Stomach (tissue), 9 donors: ENCODE data around the gene PRKG2. TPM values are rescaled to one million over a fixed set of nuclear protein-coding genes. Genes with fewer than 3 reads are reported as not detected.

ENCODE experiments used
- DNase-seq, 2 donors: peaks; one replicate each; pipeline versions ENCODE4 v3.0.0 to v3.0.0-alpha.2; 2013 to 2019
- H3K27ac ChIP-seq, 5 donors: fragments of 200-600 bp in 4 of 5; sonication (generic) in 4 of 5; one replicate each; pipeline ENCODE4 v1.5.1; 2013 to 2019; ENCODE audit warnings: mild to moderate bottlenecking in 1 of 5, moderate library complexity in 1 of 5
- H3K27me3 ChIP-seq, 3 donors: fragments of 200-600 bp; sonication (generic); one replicate each; pipeline ENCODE4 v1.5.1; 2017 to 2019; ENCODE audit warnings: mixed run types in 1 of 3
- H3K36me3 ChIP-seq, 4 donors: fragments of 200-600 bp; sonication (generic); 1 replicate in 3 of 4; 2 replicates in 1 of 4; pipeline ENCODE4 v1.5.1; 2016 to 2019
- H3K4me1 ChIP-seq, 4 donors: fragments of 200-600 bp; sonication (generic); one replicate each; pipeline ENCODE4 v1.5.1; 2016 to 2019
- H3K4me3 ChIP-seq, 4 donors: fragments of 200-600 bp; sonication (generic) in 3 of 4; one replicate each; pipeline ENCODE4 v1.5.1; 2016 to 2019; ENCODE audit warnings: mild to moderate bottlenecking in 1 of 4
- H3K9me3 ChIP-seq, 4 donors: fragments of 200-600 bp; sonication (generic); one replicate each; pipeline ENCODE4 v1.5.1; 2016 to 2019
- CTCF ChIP-seq, 7 experiments: fragments of 450-650 bp in 4 of 7; fragments of 200-600 bp in 3 of 7; sonication (generic) in 3 of 7; IDR thresholded peaks; one replicate each; pipeline ENCODE4 v1.5.1; 2016 to 2019; ENCODE audit warnings: antibody characterized with exemption in 7 of 7, control low read depth in 2 of 7, mild to moderate bottlenecking in 1 of 7
- EP300 ChIP-seq: sonication (generic); formaldehyde crosslinking; IDR thresholded peaks from one replicate; pipeline ENCODE4 v1.6.1; 2017; ENCODE audit warnings: antibody characterized with exemption
- POLR2A ChIP-seq, 4 donors: fragments of 450-650 bp; IDR thresholded peaks; one replicate each; pipeline ENCODE4 v1.6.1; 2016; ENCODE audit warnings: antibody characterized with exemption in 4 of 4, control low read depth in 2 of 4, mild to moderate bottlenecking in 1 of 4, moderate library complexity in 1 of 4
- POLR2AphosphoS5 ChIP-seq, 3 donors: sonication (generic); formaldehyde crosslinking; IDR thresholded peaks; one replicate each; pipeline ENCODE4 v1.6.1; 2016; ENCODE audit warnings: antibody characterized with exemption in 3 of 3
- WGBS, 5 donors: extraction: QIAGEN DNeasy Blood & Tissue Kit in 3 of 5; methylation state at CpG; one replicate each; pipeline versions ENCODE4 v1.1.5 to v1.1.7; 2013 to 2018; 5-methylcytosine and 5-hydroxymethylcytosine counted together
- intact Hi-C: fragments of 100-400 bp; cut with DNase I; formaldehyde crosslinking; loops from one replicate; pipeline ENCODE4 v1.15.1; 2023; ENCODE audit warnings: low total_unique reads
- polyA plus RNA-seq, 3 donors: library from polyadenylated mRNA; stranded (reverse); fragments of 200-250 nt; gene quantifications; one replicate each; pipeline ENCODE4 v1.2.3, GENCODE V29; 2013
- total RNA-seq, 5 donors: library from RNA; depleted of rRNA; stranded (reverse); fragments of >200 nt; gene quantifications; one replicate each; pipeline versions ENCODE4 v1.1.0 to v1.2.3, GENCODE V29; 2014 to 2016
- donor health status: healthy with polysubstance abuse.
- donor health status: Bipolar disorder and iron deficiency.
- donor health status: healthy.

PRKG2 gene
- total and polyA plus RNA-seq, 8 donors = 0.19 to 2.9 (median 0.58) TPM; not detected in 3

GRCh38 chr4:81250430-81250829, 35.4 kb upstream of the PRKG2 start:
- Histone ChIP-seq H3K9me3 (no peaks in the 10 kb centered on the region), H3K27me3 (no peaks in the 10 kb centered on the region), H3K4me3 (no peak overlapping the region), H3K36me3 (no peaks in the 10 kb centered on the region), H3K4me1 (no peaks in the 10 kb centered on the region), H3K27ac (no peak overlapping the region)
- 76 to 94% (median 84%) methylated on average over 1 of the region's 1 CpG for WGBS, 5 donors
- intact Hi-C loops = no loop called here
- TF ChIP-seq POLR2AphosphoS5 (IDR thresholded peaks at IDR 0.05) (no peak), EP300 (no peak), POLR2A (IDR thresholded peaks at IDR 0.05) (no peak), CTCF (IDR thresholded peaks at IDR 0.05) (no peak)
- DNase-seq = no peak

GRCh38 chr4:81245218-81246009, 30.4 kb upstream of the PRKG2 start:
- no peaks in the 10 kb centered on the region for H3K9me3 ChIP-seq
- H3K27ac ChIP-seq = no peak overlapping the region
- intact Hi-C loops = no loop called here
- no peaks in the 10 kb centered on the region for H3K4me1 ChIP-seq
- TF ChIP-seq POLR2AphosphoS5 (IDR thresholded peaks at IDR 0.05) (no peak), EP300 (no peak), CTCF (IDR thresholded peaks at IDR 0.05) (no peak), POLR2A (IDR thresholded peaks at IDR 0.05) (no peak)
- no peaks in the 10 kb centered on the region for H3K36me3 ChIP-seq
- 80 to 90% (median 86%) methylated on average over 3 of the region's 3 CpGs for WGBS, 5 donors
- no peaks in the 10 kb centered on the region for H3K27me3 ChIP-seq
- no peak for DNase-seq
- H3K4me3 ChIP-seq = no peak overlapping the region

- Histone ChIP-seq H3K27me3 (no peaks in the 10 kb centered on the region), H3K4me3 (no peak overlapping the region), H3K36me3 (no peaks in the 10 kb centered on the region), H3K4me1 (no peaks in the 10 kb centered on the region), H3K27ac (no peak overlapping the region), H3K9me3 (no peaks in the 10 kb centered on the region)
- no peak for DNase-seq
- TF ChIP-seq EP300 (no peak), POLR2AphosphoS5 (IDR thresholded peaks at IDR 0.05) (no peak), CTCF (IDR thresholded peaks at IDR 0.05) (no peak), POLR2A (IDR thresholded peaks at IDR 0.05) (no peak)
- intact Hi-C loops = no loop called here
Observed at GRCh38 chr4:81237791-81238190, 22.8 kb upstream of the PRKG2 start.

- Histone ChIP-seq H3K27me3 (no peaks in the 10 kb centered on the region), H3K4me3 (no peak overlapping the region), H3K27ac (no peak overlapping the region), H3K4me1 (no peaks in the 10 kb centered on the region), H3K36me3 (no peaks in the 10 kb centered on the region), H3K9me3 (peaks cover 0 to 6% (median 5%) of the 10 kb centered on the region in 4 donors)
- 84 to 86% (median 85%) methylated on average over 23 of the region's 23 CpGs for WGBS, 5 donors
- no peak for DNase-seq
- no peak for TF ChIP-seq POLR2AphosphoS5 (IDR thresholded peaks at IDR 0.05)
- no peak for TF ChIP-seq CTCF (IDR thresholded peaks at IDR 0.05)
- TF ChIP-seq EP300 = no peak
- TF ChIP-seq POLR2A (IDR thresholded peaks at IDR 0.05) = no peak
- intact Hi-C loops = no loop called here
Observed at GRCh38 chr4:81235982-81236749, 21.1 kb upstream of the PRKG2 start.
